Mammary epithelial cell (primary cell): ENCODE data around the gene NRG2.

Experiments
- EZH2 ChIP-seq: IDR thresholded peaks from 2 replicates; pipeline ENCODE4 v1.6.1; 2012; ENCODE audit warnings: low read length, inconsistent platforms, borderline replicate concordance
- TF ChIP-seq, protein P1 (sequence below), 2 donors: IDR thresholded peaks in 1 of 2; conservative IDR thresholded peaks in 1 of 2; 2 replicates each; pipeline ENCODE4 v1.5.1; 2011 to 2012; ENCODE audit warnings: inconsistent platforms in 2 of 2, low read length in 2 of 2, mild to moderate bottlenecking in 2 of 2, control low read depth in 1 of 2, low read depth in 1 of 2; ENCODE audit not compliant: insufficient read depth in 1 of 2; ENCODE audit errors: extremely low read depth in 1 of 2

DNA sequence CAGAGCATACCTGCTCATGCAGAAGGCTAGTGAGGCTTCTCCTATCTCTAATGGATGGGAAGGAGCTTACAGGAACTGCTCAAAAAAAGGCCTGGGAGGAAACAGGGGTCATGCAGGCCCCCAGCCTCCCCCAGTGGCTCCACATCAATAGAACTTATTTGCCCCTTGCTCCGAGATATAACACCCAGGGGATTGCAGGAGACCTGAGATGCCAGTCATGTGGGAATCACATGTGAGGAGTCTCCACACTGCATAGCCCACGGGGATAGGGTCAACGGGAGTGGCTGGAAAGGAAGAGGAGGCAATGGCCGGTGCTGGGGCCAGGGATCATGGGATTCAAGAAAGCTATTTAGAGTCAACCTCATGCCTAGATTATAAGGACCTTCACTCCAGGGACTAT, 76.2 kb downstream of the NRG2 start:
- TF ChIP-seq EZH2 = no peak
- TF ChIP-seq, protein P1, sequence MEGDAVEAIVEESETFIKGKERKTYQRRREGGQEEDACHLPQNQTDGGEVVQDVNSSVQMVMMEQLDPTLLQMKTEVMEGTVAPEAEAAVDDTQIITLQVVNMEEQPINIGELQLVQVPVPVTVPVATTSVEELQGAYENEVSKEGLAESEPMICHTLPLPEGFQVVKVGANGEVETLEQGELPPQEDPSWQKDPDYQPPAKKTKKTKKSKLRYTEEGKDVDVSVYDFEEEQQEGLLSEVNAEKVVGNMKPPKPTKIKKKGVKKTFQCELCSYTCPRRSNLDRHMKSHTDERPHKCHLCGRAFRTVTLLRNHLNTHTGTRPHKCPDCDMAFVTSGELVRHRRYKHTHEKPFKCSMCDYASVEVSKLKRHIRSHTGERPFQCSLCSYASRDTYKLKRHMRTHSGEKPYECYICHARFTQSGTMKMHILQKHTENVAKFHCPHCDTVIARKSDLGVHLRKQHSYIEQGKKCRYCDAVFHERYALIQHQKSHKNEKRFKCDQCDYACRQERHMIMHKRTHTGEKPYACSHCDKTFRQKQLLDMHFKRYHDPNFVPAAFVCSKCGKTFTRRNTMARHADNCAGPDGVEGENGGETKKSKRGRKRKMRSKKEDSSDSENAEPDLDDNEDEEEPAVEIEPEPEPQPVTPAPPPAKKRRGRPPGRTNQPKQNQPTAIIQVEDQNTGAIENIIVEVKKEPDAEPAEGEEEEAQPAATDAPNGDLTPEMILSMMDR (conservative IDR thresholded peaks at IDR 0.05 in 1 of 2, IDR thresholded peaks at IDR 0.05 in 1 of 2; ENCODE audit: extremely low read depth in 1 of 2, insufficient read depth in 1 of 2, low read depth in 1 of 2, low read length in 2 of 2) = no peak
